Measurements from ENCODE around the gene ACSM6. TPM values are rescaled to one million over a fixed set of nuclear protein-coding genes. Genes with fewer than 3 reads are reported as not detected.

ACSM6 gene
- total RNA-seq, 1 experiment from 2014 or later: not detected

DNA sequence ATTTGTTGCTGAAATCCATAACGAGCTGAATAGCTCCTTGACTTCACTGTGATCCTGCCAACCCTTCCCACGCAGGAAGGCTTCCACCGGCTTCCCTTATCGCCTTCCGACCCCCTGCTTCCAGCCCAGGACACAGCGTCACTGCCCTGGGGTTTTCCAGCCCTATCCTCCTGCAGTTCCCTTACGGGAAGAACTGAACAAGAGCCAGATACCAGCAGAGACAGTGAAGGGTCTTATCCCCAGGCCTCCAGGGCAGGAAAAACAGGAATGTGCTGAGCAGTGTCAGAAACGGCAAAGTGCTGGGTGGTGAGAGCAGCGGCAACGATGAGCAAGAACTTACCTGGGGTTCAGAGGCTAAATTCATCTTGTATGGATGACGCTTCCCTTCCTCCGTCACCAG lies 74.4 kb downstream of the ACSM6 start:
- DNase-seq (ENCODE audit: low read depth): no peak

DNA sequence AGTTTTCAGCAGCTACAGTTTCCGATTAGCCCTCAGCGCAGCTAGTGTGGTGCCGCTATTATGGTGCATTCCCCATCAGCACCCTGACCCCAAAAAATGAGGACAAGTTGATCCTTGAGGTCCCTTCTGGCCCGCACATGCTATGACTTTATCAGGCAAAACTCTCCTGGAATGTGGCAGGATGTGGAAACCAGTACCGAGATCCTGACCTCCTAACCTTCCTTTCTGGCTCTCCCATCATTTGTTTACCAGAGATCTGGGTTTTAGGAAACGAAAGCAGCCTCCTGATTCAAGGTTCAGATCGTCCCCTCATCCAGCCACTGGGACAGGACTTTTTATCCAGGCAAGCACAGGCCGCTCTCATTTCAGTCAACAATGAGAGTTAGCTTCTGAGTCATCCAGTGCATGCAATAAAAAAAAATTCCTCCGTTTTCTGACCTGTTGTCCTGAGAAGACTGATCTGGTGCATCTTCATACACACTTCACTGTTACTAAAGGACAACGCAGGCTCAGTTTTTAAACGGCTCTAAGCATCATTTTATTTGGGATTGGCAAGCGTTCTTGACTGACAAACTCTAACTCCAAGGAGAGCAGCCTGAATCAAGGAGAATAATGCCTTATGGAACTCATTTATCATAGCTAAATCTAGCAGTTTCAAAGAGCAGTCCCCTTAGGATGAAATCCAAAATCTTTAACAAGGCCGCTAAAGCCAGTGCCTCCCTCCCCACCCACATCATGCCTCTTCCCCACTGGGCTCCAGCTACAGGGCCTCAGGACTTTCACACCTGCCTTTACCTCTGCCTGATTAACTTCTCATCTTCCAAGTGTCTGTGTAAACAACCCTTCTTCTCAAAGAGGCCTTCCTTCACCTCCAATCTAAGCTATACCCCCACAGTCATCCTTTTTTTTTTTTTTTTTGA lies 79.6 kb downstream of the ACSM6 start:
- peak; percentile 82 for DNase-seq (ENCODE audit: low read depth)

DNA sequence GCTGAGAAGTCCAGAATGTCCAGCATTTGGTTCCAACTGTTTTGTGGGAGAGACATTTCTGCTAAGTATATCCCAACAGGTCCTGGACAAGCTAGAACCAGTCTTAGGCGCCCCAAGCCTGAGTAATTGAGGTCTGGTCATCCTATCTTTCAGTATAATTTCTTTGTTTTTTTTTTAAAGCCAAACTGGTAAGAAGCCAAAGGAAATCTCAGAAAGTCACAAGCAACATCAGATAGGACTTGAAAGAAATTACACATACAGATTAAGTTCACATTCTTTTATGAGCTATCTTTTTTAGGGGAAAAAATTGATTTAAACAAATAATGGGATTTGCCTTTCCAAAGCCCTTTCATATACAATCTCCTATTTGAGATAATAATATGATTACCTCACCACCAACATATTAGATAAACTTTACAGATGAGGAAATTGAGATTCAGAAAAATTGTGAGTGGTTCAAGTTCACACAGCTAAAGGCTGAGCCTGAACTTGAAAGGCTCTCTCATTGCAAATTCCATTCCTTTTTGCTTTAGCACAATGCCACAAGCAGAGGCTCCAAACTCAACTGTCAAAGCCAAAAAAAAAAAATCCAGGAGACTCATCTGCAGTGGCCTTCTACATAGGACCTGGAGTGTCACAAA lies 81.8 kb downstream of the ACSM6 start:
- DNase-seq (ENCODE audit: low read depth): peak; percentile 73

DNA sequence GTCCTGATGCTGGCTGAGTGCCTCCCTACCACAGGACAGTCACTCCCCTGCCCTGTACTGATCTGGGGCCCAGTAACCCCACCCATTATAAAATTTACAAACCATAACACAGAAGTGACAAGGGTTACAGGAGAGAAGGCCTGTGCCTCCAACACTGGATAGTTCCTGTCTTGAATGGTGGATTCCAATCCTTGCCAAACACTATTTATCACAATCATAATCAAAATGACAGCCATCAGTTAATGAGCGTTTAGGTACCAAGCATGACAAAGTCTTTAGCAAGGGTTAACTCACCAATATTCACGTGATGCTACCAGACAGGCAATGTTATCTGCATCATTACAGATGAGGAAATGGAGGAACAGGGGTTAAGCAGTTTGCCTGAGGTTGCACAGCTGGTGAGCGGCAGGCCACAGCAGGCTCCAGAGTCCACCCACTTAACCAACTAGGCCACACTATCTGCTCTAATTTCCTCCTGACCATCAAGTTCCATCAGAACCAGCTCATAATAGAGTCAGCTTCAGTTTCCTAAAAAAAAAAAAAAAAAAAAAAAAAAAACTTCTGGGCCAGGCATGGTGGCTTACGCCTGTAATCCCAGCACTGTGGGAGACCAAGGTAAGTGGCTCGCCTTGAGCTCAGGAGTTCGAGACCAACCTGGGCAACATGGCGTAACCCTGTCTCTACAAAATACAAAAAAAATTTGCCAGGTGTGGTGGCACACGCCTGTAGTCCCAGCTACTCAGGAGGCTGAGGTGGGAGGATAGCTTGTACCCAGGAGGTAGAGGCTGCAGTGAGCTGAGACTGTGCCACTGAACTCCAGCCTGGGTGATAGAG lies 82.5 kb downstream of the ACSM6 start:
- DNase-seq (ENCODE audit: low read depth): no peak

DNA sequence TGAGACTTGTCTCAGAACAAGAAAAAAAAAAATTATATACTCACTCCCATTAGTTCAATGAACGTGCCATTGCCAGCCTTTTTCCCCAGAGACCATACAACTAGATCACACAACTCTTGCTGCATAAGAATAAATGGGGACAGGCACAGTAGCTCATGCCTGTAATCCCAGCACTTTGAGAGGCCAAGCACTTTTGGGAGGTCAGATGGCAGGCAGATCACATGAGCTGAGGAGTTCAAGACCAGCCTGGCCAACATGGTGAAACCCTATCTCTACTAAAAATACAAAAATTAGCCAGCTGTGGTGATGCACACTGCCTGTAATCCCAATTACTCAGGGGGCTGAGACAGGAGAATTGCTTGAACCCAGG lies 83.1 kb downstream of the ACSM6 start:
- DNase-seq (ENCODE audit: low read depth): no peak

DNA sequence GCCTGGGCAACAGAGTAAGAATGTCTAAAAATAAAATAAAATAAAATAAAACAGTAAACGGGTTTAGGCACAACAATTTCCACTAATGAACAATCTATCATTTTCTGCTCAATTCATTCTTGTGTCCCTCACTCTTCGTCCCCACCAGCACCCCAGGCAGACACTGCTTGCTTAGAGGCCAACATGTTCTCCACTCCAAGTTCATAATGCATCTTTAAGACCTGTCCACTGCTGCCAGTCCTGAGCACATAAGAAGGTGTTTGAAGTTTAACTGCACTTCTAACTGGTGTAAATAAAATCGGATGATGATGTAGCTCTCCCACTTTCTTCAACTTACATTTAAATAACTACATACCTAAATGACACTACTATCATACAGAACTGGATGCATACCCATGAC lies 83.6 kb downstream of the ACSM6 start:
- no peak for DNase-seq (ENCODE audit: low read depth)

Other genes with a start within 250 kb of the ACSM6 start
- not detected in 2 replicates for gene CYP2C8, start 124.7 kb upstream of the ACSM6 start, total RNA-seq (2014; rRNA removed)
- gene PDLIM1, start 96.8 kb downstream of the ACSM6 start, total RNA-seq (2014; rRNA removed): 5.1 and 6.3 TPM in 2 replicates

All from LHCN-M2 (cell line).